ENCODE results near the gene TIMM21. TPM values are rescaled to one million over a fixed set of nuclear protein-coding genes. Genes with fewer than 3 reads are reported as not detected.

Gene TIMM21, protein sequence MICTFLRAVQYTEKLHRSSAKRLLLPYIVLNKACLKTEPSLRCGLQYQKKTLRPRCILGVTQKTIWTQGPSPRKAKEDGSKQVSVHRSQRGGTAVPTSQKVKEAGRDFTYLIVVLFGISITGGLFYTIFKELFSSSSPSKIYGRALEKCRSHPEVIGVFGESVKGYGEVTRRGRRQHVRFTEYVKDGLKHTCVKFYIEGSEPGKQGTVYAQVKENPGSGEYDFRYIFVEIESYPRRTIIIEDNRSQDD
- 26.9 and 39.2 TPM in 2 replicates for total RNA-seq

DNA sequence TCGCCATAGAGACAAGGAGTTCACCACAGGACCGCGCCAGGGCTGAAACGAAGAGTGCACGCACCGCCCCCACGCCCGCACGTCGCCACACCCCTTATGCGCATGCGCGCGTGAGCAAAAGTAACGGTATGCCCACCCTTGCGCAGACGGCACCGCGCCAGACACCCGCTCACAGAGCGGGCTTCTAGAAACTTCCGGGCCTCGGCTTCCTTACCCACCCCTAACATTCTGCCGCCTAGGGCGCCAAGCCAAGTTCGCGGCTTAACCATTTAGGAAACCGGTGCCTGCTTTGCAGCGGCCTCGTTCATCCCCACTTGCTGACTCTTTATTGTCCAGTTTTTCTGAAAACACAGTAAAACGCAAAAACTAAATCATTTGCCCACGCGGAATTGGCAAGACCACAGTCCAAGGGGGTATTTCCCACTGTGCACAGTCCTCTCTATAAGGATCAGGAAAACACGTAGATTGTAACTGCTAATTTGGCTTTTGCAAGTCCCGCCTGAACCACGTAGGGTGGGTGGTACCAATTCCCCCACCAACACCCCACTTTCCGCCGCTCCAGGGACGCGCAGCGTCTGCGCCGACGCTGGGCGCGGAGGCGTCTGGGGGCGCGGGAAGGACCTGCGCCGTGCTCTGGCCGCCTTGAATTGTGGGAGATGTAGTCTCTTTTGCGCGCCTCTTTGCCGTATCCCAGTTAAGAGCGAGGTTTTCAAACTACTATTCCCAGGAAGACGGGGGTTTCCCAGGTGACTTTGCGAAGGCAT, at the start of gene TIMM21, which contains the start of gene FBXO15:
Gene TIMM21 (plus strand): TSS at position 745 of the 764 bp plus-strand sequence. CDS start 286 bp downstream, outside the sequence.
Gene FBXO15 (minus strand): TSS at position 56 of the 764 bp plus-strand sequence. CDS start 49 bp downstream, at position 7.

Other genes with a start within 250 kb of the TIMM21 start
- gene FBXO15, start 689 bp upstream of the TIMM21 start, total RNA-seq = 0.12 and 0.26 TPM in 2 replicates
- 45.0 and 82.1 TPM in 2 replicates for gene CYB5A, start 143.4 kb downstream of the TIMM21 start, total RNA-seq
- not detected in 2 replicates for gene C18orf63, start 167.3 kb downstream of the TIMM21 start, total RNA-seq